Right renal cortex interstitium (tissue), 3 donors: ENCODE data around the gene TRIM48. TPM values are rescaled to one million over a fixed set of nuclear protein-coding genes. Genes with fewer than 3 reads are reported as not detected.
"Not testable (repeated sequence)": the region's sequence is repeated elsewhere in the genome, so short reads cannot be mapped to it uniquely, and the experiment has no call there.

ENCODE experiments used
- DNase-seq, 3 donors: peaks; one replicate each; pipeline ENCODE4 v3.0.0-alpha.2; 2013; ENCODE audit warnings: low read depth in 3 of 3, low spot score in 2 of 3
- polyA plus RNA-seq, 3 donors: library from polyadenylated mRNA; unstranded; fragments of 120-200 nt; gene quantifications; one replicate each; pipeline ENCODE4 v1.2.1, GENCODE V29; 2013; ENCODE audit not compliant: insufficient read length in 3 of 3

Gene TRIM48
- not detected for polyA plus RNA-seq

GRCh38 chr11:55261855-55262254, at the start of gene TRIM48:
Gene TRIM48, plus strand, starts transcription at chr11:55262155. Its CDS starts 113 bp downstream, at chr11:55262268.
- DNase-seq: not testable (repeated sequence)

- DNase-seq: not testable (repeated sequence)
Observed at GRCh38 chr11:55238316-55238715, 23.6 kb upstream of the TRIM48 start.

- DNase-seq: no peak
Observed at GRCh38 chr11:55263081-55263480, 1.1 kb downstream of the TRIM48 start.

Other genes starting within 250 kb of the TRIM48 start
- gene OR4A16, start 81.0 kb downstream of the TRIM48 start, polyA plus RNA-seq: not detected
- gene OR4A15, start 105.8 kb downstream of the TRIM48 start, polyA plus RNA-seq: not detected